GM23248 (cell line): ENCODE data around the gene PTPRU. TPM values are rescaled to one million over a fixed set of nuclear protein-coding genes. Genes with fewer than 3 reads are reported as not detected.
"Not testable (repeated sequence)": the region's sequence is repeated elsewhere in the genome, so short reads cannot be mapped to it uniquely, and the experiment has no call there.

Source experiments
- DNase-seq: peaks from one replicate; pipeline ENCODE4 v3.0.0-alpha.2; 2015
- H2AFZ ChIP-seq: fragments of 200-600 bp; sonication (generic); 2 replicates; pipeline ENCODE4 v1.6.1; 2016; ENCODE audit warnings: antibody characterized with exemption
- H3F3A ChIP-seq: fragments of 200-600 bp; sonication (generic); 2 replicates; pipeline ENCODE4 v1.6.1; 2016; ENCODE audit warnings: mild to moderate bottlenecking, antibody characterized with exemption, mixed run types; ENCODE audit not compliant: insufficient read depth
- H3K27ac ChIP-seq: fragments of 200-600 bp; sonication (generic); 2 replicates; pipeline ENCODE4 v1.5.1; 2016; ENCODE audit warnings: mild to moderate bottlenecking
- H3K27me3 ChIP-seq: fragments of 200-600 bp; sonication (generic); replicated peaks from 2 replicates; pipeline ENCODE4 v1.6.1; 2016; ENCODE audit warnings: mild to moderate bottlenecking; ENCODE audit not compliant: insufficient read depth
- H3K36me3 ChIP-seq: fragments of 200-600 bp; sonication (generic); 2 replicates; pipeline ENCODE4 v1.6.1; 2016; ENCODE audit warnings: low read depth, mild to moderate bottlenecking
- H3K4me1 ChIP-seq: fragments of 200-600 bp; sonication (generic); 2 replicates; pipeline ENCODE4 v1.6.1; 2016; ENCODE audit warnings: mild to moderate bottlenecking; ENCODE audit not compliant: insufficient read depth
- H3K4me2 ChIP-seq: fragments of 200-600 bp; sonication (generic); one replicate; pipeline ENCODE4 v1.6.1; 2016; ENCODE audit warnings: mild to moderate bottlenecking; ENCODE audit not compliant: unreplicated experiment
- H3K4me3 ChIP-seq: fragments of 200-600 bp; sonication (generic); 2 replicates; pipeline ENCODE4 v1.5.1; 2016; ENCODE audit warnings: mild to moderate bottlenecking
- H3K79me2 ChIP-seq: fragments of 200-600 bp; sonication (generic); 2 replicates; pipeline ENCODE4 v1.6.1; 2016; ENCODE audit warnings: mild to moderate bottlenecking; ENCODE audit not compliant: insufficient read depth
- H3K9ac ChIP-seq: fragments of 200-600 bp; sonication (generic); 2 replicates; pipeline ENCODE4 v1.6.1; 2016; ENCODE audit warnings: mild to moderate bottlenecking
- H3K9me2 ChIP-seq: fragments of 200-600 bp; sonication (generic); 2 replicates; pipeline ENCODE4 v1.6.1; 2016; ENCODE audit warnings: mixed run types, mild to moderate bottlenecking, moderate library complexity; ENCODE audit not compliant: insufficient read depth
- H3K9me3 ChIP-seq: fragments of 200-600 bp; sonication (generic); one replicate; pipeline ENCODE4 v1.6.1; 2017; ENCODE audit warnings: low read depth
- H4K20me1 ChIP-seq: fragments of 200-600 bp; sonication (generic); 2 replicates; pipeline ENCODE4 v1.6.0; 2016; ENCODE audit not compliant: insufficient read depth
- EZH2 ChIP-seq: fragments of 200-600 bp; sonication (generic); IDR thresholded peaks from 2 replicates; pipeline ENCODE4 v1.6.1; 2018; ENCODE audit warnings: antibody characterized with exemption, mild to moderate bottlenecking; ENCODE audit not compliant: insufficient read depth, poor library complexity, severe bottlenecking
- EZH2phosphoT487 ChIP-seq: fragments of 200-600 bp; sonication (generic); IDR thresholded peaks from 2 replicates; pipeline ENCODE4 v1.6.1; 2018; ENCODE audit warnings: antibody characterized with exemption, moderate library complexity, mild to moderate bottlenecking, low read depth; ENCODE audit not compliant: insufficient read depth
- WGBS, 2 experiments: methylation state at CpG; one replicate each; pipeline ENCODE4 v1.1.6; 2015 to 2017; ENCODE audit warnings: low lambda C conversion rate in 2 of 2, low coverage in 1 of 2; ENCODE audit errors: missing lambda C conversion rate in 2 of 2; 5-methylcytosine and 5-hydroxymethylcytosine counted together
- in situ Hi-C: fragments of 300-500 bp; cut with MboI; formaldehyde crosslinking; loops from 2 replicates; pipeline ENCODE4 v1.15.0; 2020
- polyA plus RNA-seq: library from polyadenylated mRNA; unstranded; fragments of >200 nt; fragmentation: Nextera tagmentation; extraction: Ambion mirVana; gene quantifications from 2 replicates; pipeline ENCODE4 v1.2.1, GENCODE V29; 2016
- total RNA-seq: library from RNA; depleted of rRNA; stranded (reverse); fragments of >200 nt; shearing (Covaris generic); gene quantifications from 2 replicates; pipeline ENCODE4 v1.2.3, GENCODE V29; 2014

Gene PTPRU
- total and polyA plus RNA-seq, 2 experiments from 2014 or later, result 6.2 to 16.8 TPM

GRCh38 chr1:29233693-29234092 is 2.6 kb upstream of the PTPRU start:
- no peak for TF ChIP-seq EZH2
- TF ChIP-seq EZH2phosphoT487, result no peak
- H4K20me1 ChIP-seq, result no peaks in the 10 kb centered on the region
- no peaks in the 10 kb centered on the region for H3K9me3 ChIP-seq
- H2AFZ ChIP-seq, result no peak overlapping the region
- in situ Hi-C loops, result loop anchor here (25.0 kb wide), 2 partner anchors 454 to 1479 kb away; partner anchors contain the start of gene MATN1
- no peaks in the 10 kb centered on the region for H3K9me2 ChIP-seq
- no peak overlapping the region for H3K27ac ChIP-seq
- H3K4me2 ChIP-seq, result no peak overlapping the region
- peaks cover 3% of the 10 kb centered on the region for H3F3A ChIP-seq
- H3K4me1 ChIP-seq, result peaks cover 10% of the 10 kb centered on the region; the same call in 1 of the 2 replicates
- DNase-seq, result no peak
- no peak overlapping the region for H3K4me3 ChIP-seq
- H3K79me2 ChIP-seq, result peaks cover 19% of the 10 kb centered on the region
- H3K27me3 ChIP-seq, result no peaks in the 10 kb centered on the region
- WGBS, 2 experiments, result 68 to 70% methylated on average over 4 of the region's 4 CpGs
- no peak overlapping the region for H3K9ac ChIP-seq
- no peaks in the 10 kb centered on the region for H3K36me3 ChIP-seq

- Histone ChIP-seq H4K20me1 (no peaks in the 10 kb centered on the region), H3K79me2 (peaks cover 11% of the 10 kb centered on the region), H3F3A (peaks cover 10% of the 10 kb centered on the region), H2AFZ (no peak overlapping the region), H3K4me3 (no peak overlapping the region), H3K9me2 (no peaks in the 10 kb centered on the region), H3K4me2 (no peak overlapping the region), H3K9ac (no peak overlapping the region), H3K4me1 (peaks cover 17% of the 10 kb centered on the region; the same call in 1 of the 2 replicates), H3K9me3 (no peaks in the 10 kb centered on the region), H3K36me3 (no peaks in the 10 kb centered on the region), H3K27ac (no peak overlapping the region), H3K27me3 (no peaks in the 10 kb centered on the region)
- TF ChIP-seq EZH2phosphoT487, result no peak
- TF ChIP-seq EZH2, result no peak
- no peak for DNase-seq
- in situ Hi-C loops, result loop anchor here (25.0 kb wide), 2 partner anchors 453 to 1478 kb away; partner anchors contain the start of gene MATN1
- WGBS, 2 experiments, result 89 to 92% methylated on average over 1 of the region's 1 CpG
Measured at GRCh38 chr1:29234471-29234870, 1.9 kb upstream of the PTPRU start.

- H3K9ac ChIP-seq, H4K20me1 ChIP-seq, H3K36me3 ChIP-seq, H3K4me2 ChIP-seq, H3K9me2 ChIP-seq, H3K9me3 ChIP-seq, H3K27me3 ChIP-seq, H3K79me2 ChIP-seq, H3K4me3 ChIP-seq, H2AFZ ChIP-seq, H3K27ac ChIP-seq, DNase-seq, H3F3A ChIP-seq: not testable (repeated sequence)
- WGBS, 2 experiments, result 83 to 84% methylated on average over 9 of the region's 9 CpGs
- peaks cover 13% of the 10 kb centered on the region; the same call in 1 of the 2 replicates for H3K4me1 ChIP-seq
- in situ Hi-C loops, result loop anchor here (25.0 kb wide), 2 partner anchors 452 to 1477 kb away; partner anchors contain the start of gene MATN1
Measured at GRCh38 chr1:29234881-29235280, 1.4 kb upstream of the PTPRU start.

- Histone ChIP-seq H3K27ac (no peak overlapping the region), H2AFZ (peak overlapping the region; percentile 91), H3K9me3 (no peaks in the 10 kb centered on the region), H3K4me1 (peaks cover 10% of the 10 kb centered on the region; the same call in 1 of the 2 replicates), H3K27me3 (no peaks in the 10 kb centered on the region), H3K4me3 (peak overlapping the region; percentile 86), H4K20me1 (no peaks in the 10 kb centered on the region), H3F3A (peaks cover 10% of the 10 kb centered on the region), H3K79me2 (no peaks in the 10 kb centered on the region), H3K9ac (peak overlapping the region; percentile 81), H3K36me3 (no peaks in the 10 kb centered on the region), H3K9me2 (no peaks in the 10 kb centered on the region), H3K4me2 (peak overlapping the region; percentile 100)
- in situ Hi-C loops, result loop anchor here (25.0 kb wide), 2 partner anchors 451 to 1476 kb away; partner anchors contain the start of gene MATN1
- DNase-seq, result no peak
- TF ChIP-seq EZH2, result no peak
- TF ChIP-seq EZH2phosphoT487, result no peak
- 2% methylated on average over 21 to 30 of the region's 30 CpGs for WGBS, 2 experiments
Measured at GRCh38 chr1:29236712-29237128, 398 bp downstream of the PTPRU start.
